Mesenchymal stem cell (in vitro differentiated cells and primary cell): ENCODE measurements around the gene SHISA5. TPM values are rescaled to one million over a fixed set of nuclear protein-coding genes. Genes with fewer than 3 reads are reported as not detected.

Experiments used
- DNase-seq: peaks from one replicate; pipeline ENCODE4 v3.0.0-alpha.2; 2013
- H2AFZ ChIP-seq: one replicate; pipeline ENCODE4 v1.6.1; 2013; ENCODE audit warnings: low read depth, mild to moderate bottlenecking, control low read depth, inconsistent platforms, low read length, moderate library complexity
- H2AK5ac ChIP-seq: 2 replicates; pipeline ENCODE4 v1.6.1; 2013; ENCODE audit warnings: low read length, moderate library complexity, mild to moderate bottlenecking, inconsistent platforms; ENCODE audit not compliant: severe bottlenecking
- H2BK120ac ChIP-seq: one replicate; pipeline ENCODE4 v1.6.1; 2013; ENCODE audit warnings: low read depth, mild to moderate bottlenecking, inconsistent platforms, low read length, moderate library complexity
- H2BK12ac ChIP-seq, 2 experiments: one replicate each; pipeline ENCODE4 v1.6.1; 2013; ENCODE audit warnings: inconsistent platforms in 2 of 2, low read length in 2 of 2, mild to moderate bottlenecking in 2 of 2, moderate library complexity in 2 of 2, control low read depth in 1 of 2
- H2BK15ac ChIP-seq: one replicate; pipeline ENCODE4 v1.6.1; 2013; ENCODE audit warnings: mild to moderate bottlenecking, low read depth, inconsistent platforms; ENCODE audit not compliant: poor library complexity, severe bottlenecking
- H2BK5ac ChIP-seq: 2 replicates; pipeline ENCODE4 v1.6.1; 2013; ENCODE audit warnings: low read depth, mild to moderate bottlenecking, low read length, control low read depth, inconsistent platforms; ENCODE audit not compliant: poor library complexity, severe bottlenecking
- H3K14ac ChIP-seq, 2 experiments: one replicate each; pipeline ENCODE4 v1.6.1; 2013; ENCODE audit warnings: inconsistent platforms in 2 of 2, low read length in 2 of 2, control low read depth in 1 of 2, mild to moderate bottlenecking in 1 of 2, moderate library complexity in 1 of 2
- H3K18ac ChIP-seq, 2 experiments: one replicate each; pipeline ENCODE4 v1.6.1; 2013; ENCODE audit warnings: inconsistent platforms in 2 of 2, low read length in 2 of 2, control low read depth in 1 of 2, low read depth in 1 of 2, mild to moderate bottlenecking in 1 of 2
- H3K23ac ChIP-seq, 2 experiments: one replicate each; pipeline ENCODE4 v1.6.1; 2013; ENCODE audit warnings: inconsistent platforms in 2 of 2, low read length in 2 of 2, mild to moderate bottlenecking in 2 of 2, moderate library complexity in 2 of 2, control low read depth in 1 of 2
- H3K27ac ChIP-seq: 2 replicates; pipeline ENCODE4 v1.5.1; 2013; ENCODE audit warnings: mild to moderate bottlenecking, moderate library complexity, low read length, control low read depth, inconsistent platforms; ENCODE audit not compliant: poor library complexity, severe bottlenecking
- H3K27me3 ChIP-seq, 2 experiments: 2 replicates each; pipeline versions ENCODE4 v1.6.1 to v1.7.0; 2013; ENCODE audit warnings: low read length in 2 of 2, mild to moderate bottlenecking in 2 of 2, moderate library complexity in 2 of 2, control low read depth in 1 of 2, inconsistent platforms in 1 of 2; ENCODE audit not compliant: control insufficient read depth in 1 of 2, insufficient read depth in 1 of 2
- H3K36me3 ChIP-seq, 2 experiments: 2 replicates each; pipeline versions ENCODE4 v1.6.1 to v1.7.0; 2013; ENCODE audit warnings: low read length in 2 of 2, control low read depth in 1 of 2, inconsistent platforms in 1 of 2, low read depth in 1 of 2, mild to moderate bottlenecking in 1 of 2; ENCODE audit not compliant: insufficient read depth in 2 of 2, control insufficient read depth in 1 of 2
- H3K4ac ChIP-seq, 2 experiments: one replicate each; pipeline ENCODE4 v1.6.1; 2013; ENCODE audit warnings: inconsistent platforms in 2 of 2, low read length in 2 of 2, mild to moderate bottlenecking in 2 of 2, moderate library complexity in 2 of 2, control low read depth in 1 of 2, low read depth in 1 of 2
- H3K4me1 ChIP-seq: 2 replicates; pipeline ENCODE4 v1.6.1; 2013; ENCODE audit warnings: low read depth, low read length, control low read depth; ENCODE audit not compliant: control insufficient read depth, insufficient read depth
- H3K4me2 ChIP-seq: 2 replicates; pipeline ENCODE4 v1.6.1; 2013; ENCODE audit warnings: low read length, mild to moderate bottlenecking, inconsistent platforms; ENCODE audit not compliant: poor library complexity, severe bottlenecking
- H3K4me3 ChIP-seq, 2 experiments: 2 replicates each; pipeline versions ENCODE4 v1.5.1 to v1.7.0; 2013; ENCODE audit warnings: low read length in 2 of 2, mild to moderate bottlenecking in 2 of 2, control low read depth in 1 of 2, low read depth in 1 of 2; ENCODE audit not compliant: insufficient read depth in 1 of 2
- H3K79me1 ChIP-seq: replicated peaks from 2 replicates; pipeline ENCODE4 v1.6.1; 2013; ENCODE audit warnings: mild to moderate bottlenecking, control low read depth, low read length, inconsistent platforms; ENCODE audit not compliant: poor library complexity, severe bottlenecking
- H3K9ac ChIP-seq: 2 replicates; pipeline ENCODE4 v1.7.0; 2013; ENCODE audit warnings: mild to moderate bottlenecking, low read length, moderate library complexity
- H3K9me3 ChIP-seq: 2 replicates; pipeline ENCODE4 v1.7.0; 2013; ENCODE audit warnings: mild to moderate bottlenecking, low read length; ENCODE audit not compliant: control insufficient read depth
- H4K8ac ChIP-seq: one replicate; pipeline ENCODE4 v1.6.1; 2013; ENCODE audit warnings: inconsistent platforms, mild to moderate bottlenecking, low read length, moderate library complexity
- H4K91ac ChIP-seq: one replicate; pipeline ENCODE4 v1.6.1; 2013; ENCODE audit warnings: mild to moderate bottlenecking, low read length, inconsistent platforms
- WGBS: methylation state at CpG from one replicate; pipeline ENCODE4 v1.1.7; 2013; ENCODE audit warnings: mixed read lengths; 5-methylcytosine and 5-hydroxymethylcytosine counted together
- polyA plus RNA-seq, 2 experiments: library from polyadenylated mRNA; stranded (reverse); fragments of 200-250 nt; gene quantifications; one replicate each; pipeline ENCODE4 v1.2.3, GENCODE V29; 2013

Gene SHISA5
- 415 TPM for polyA plus RNA-seq (2013, experiment 1 of 2)
- 408 TPM for polyA plus RNA-seq (2013, experiment 2 of 2)

GRCh38 chr3:48504051-48504946 is at the start of gene SHISA5:
TSS of gene SHISA5 (minus strand) at chr3:48504174. CDS start at chr3:48504094, 80 bp downstream.
- no peaks in the 10 kb centered on the region for H3K9me3 ChIP-seq
- peak within 1 kb of the TSS; percentile 41 for H3K27ac ChIP-seq
- H3K9ac ChIP-seq = peak within 1 kb of the TSS; percentile 91
- H3K23ac ChIP-seq = peak within 1 kb of the TSS; percentile 14 to 92
- H3K18ac ChIP-seq = peak within 1 kb of the TSS; percentile 93 to 99
- H3K79me1 ChIP-seq = peaks cover 15% of the 10 kb centered on the region
- peak; percentile 61 for DNase-seq
- peak within 1 kb of the TSS; percentile 98 for H4K91ac ChIP-seq
- peaks cover 16 to 19% of the 10 kb centered on the region in 2 experiments for H3K36me3 ChIP-seq
- H2BK120ac ChIP-seq = peak within 1 kb of the TSS; percentile 58
- peak within 1 kb of the TSS; percentile 80 for H2BK5ac ChIP-seq
- H4K8ac ChIP-seq = peak within 1 kb of the TSS; percentile 98
- H3K4me2 ChIP-seq = peak within 1 kb of the TSS; percentile 94
- WGBS = 17% methylated on average over 36 of the region's 66 CpGs
- H2BK15ac ChIP-seq = peak within 1 kb of the TSS; percentile 53
- H3K4me1 ChIP-seq = peaks cover 32% of the 10 kb centered on the region
- peak within 1 kb of the TSS; percentile 17 for H2AK5ac ChIP-seq
- H2BK12ac ChIP-seq = peak within 1 kb of the TSS; percentile 51 to 96
- peak within 1 kb of the TSS; percentile 86 for H2AFZ ChIP-seq
- H3K4ac ChIP-seq = peak within 1 kb of the TSS; percentile 83 to 97
- H3K4me3 ChIP-seq = peak within 1 kb of the TSS; percentile 84 to 90
- no peaks in the 10 kb centered on the region for H3K27me3 ChIP-seq
- H3K14ac ChIP-seq = peak within 1 kb of the TSS; percentile 19 to 99

- DNase-seq = no peak
- Histone ChIP-seq H2BK120ac (no peak overlapping the region), H3K27ac (no peak overlapping the region), H3K4me2 (no peak overlapping the region), H3K36me3 (peaks cover 0 to 37% of the 10 kb centered on the region in 2 experiments), H3K4me3 (no peak overlapping the region), H3K14ac (no peak overlapping the region), H2BK15ac (no peak overlapping the region), H3K4ac (no peak overlapping the region), H3K4me1 (peaks cover 32% of the 10 kb centered on the region), H3K23ac (no peak overlapping the region), H2AK5ac (no peak overlapping the region), H4K8ac (no peak overlapping the region), H2BK12ac (no peak overlapping the region), H3K18ac (no peak overlapping the region), H2AFZ (no peak overlapping the region), H4K91ac (no peak overlapping the region), H2BK5ac (no peak overlapping the region), H3K9me3 (no peaks in the 10 kb centered on the region), H3K27me3 (no peaks in the 10 kb centered on the region), H3K79me1 (peaks cover 27% of the 10 kb centered on the region), H3K9ac (no peak overlapping the region)
- 92% methylated on average over 5 of the region's 5 CpGs for WGBS
Observed at GRCh38 chr3:48553361-48553760, 49.4 kb upstream of the SHISA5 start.

- Histone ChIP-seq H3K4me1 (peaks cover 28% of the 10 kb centered on the region), H2BK15ac (no peak overlapping the region), H2AK5ac (no peak overlapping the region), H3K79me1 (peaks cover 27% of the 10 kb centered on the region), H3K9me3 (no peaks in the 10 kb centered on the region), H3K4ac (no peak overlapping the region), H2BK12ac (peak overlapping the region in 1 of 2 experiments; percentile 6), H3K27ac (no peak overlapping the region), H3K14ac (no peak overlapping the region), H3K27me3 (no peaks in the 10 kb centered on the region), H2AFZ (no peak overlapping the region), H2BK120ac (no peak overlapping the region), H3K18ac (no peak overlapping the region), H3K4me3 (no peak overlapping the region), H4K8ac (no peak overlapping the region), H3K36me3 (peaks cover 3 to 45% of the 10 kb centered on the region in 2 experiments), H2BK5ac (no peak overlapping the region), H3K4me2 (no peak overlapping the region), H4K91ac (peak overlapping the region; percentile 36), H3K9ac (no peak overlapping the region), H3K23ac (no peak overlapping the region)
- no peak for DNase-seq
- WGBS = 90% methylated on average over 14 of the region's 14 CpGs
Observed at GRCh38 chr3:48552111-48552951, 48.4 kb upstream of the SHISA5 start.
